Muscle layer of duodenum (tissue), 2 donors: ENCODE results near the gene PHACTR3.
A peak's percentile ranks its signal among the peaks of the same experiment; 100 is the strongest.

Source experiments
- H3K27ac ChIP-seq: one replicate; pipeline ENCODE4 v1.7.0; 2013; ENCODE audit warnings: mild to moderate bottlenecking, low read length
- H3K27me3 ChIP-seq: one replicate; pipeline ENCODE4 v1.7.0; 2013; ENCODE audit warnings: low read depth, mild to moderate bottlenecking, control low read depth, low read length
- H3K36me3 ChIP-seq, 2 donors: one replicate each; pipeline ENCODE4 v1.7.0; 2013; ENCODE audit warnings: low read length in 2 of 2, control low read depth in 1 of 2, mild to moderate bottlenecking in 1 of 2; ENCODE audit not compliant: insufficient read depth in 2 of 2, control insufficient read depth in 1 of 2
- H3K4me1 ChIP-seq, 2 donors: one replicate each; pipeline ENCODE4 v1.7.0; 2013; ENCODE audit warnings: low read length in 2 of 2, mild to moderate bottlenecking in 2 of 2, control low read depth in 1 of 2, moderate library complexity in 1 of 2; ENCODE audit not compliant: insufficient read depth in 2 of 2, control insufficient read depth in 1 of 2
- H3K4me3 ChIP-seq, 2 donors: one replicate each; pipeline ENCODE4 v1.7.0; 2013; ENCODE audit warnings: low read length in 2 of 2, low read depth in 1 of 2, mild to moderate bottlenecking in 1 of 2
- H3K9me3 ChIP-seq, 2 donors: one replicate each; pipeline ENCODE4 v1.7.0; 2013; ENCODE audit warnings: low read length in 2 of 2, control low read depth in 1 of 2, mild to moderate bottlenecking in 1 of 2; ENCODE audit not compliant: control insufficient read depth in 1 of 2
- donor health status: healthy.

The PHACTR3 gene

GRCh38 chr20:59742351-59743095, 138.2 kb downstream of the PHACTR3 start:
- Histone ChIP-seq H3K4me1 (no peaks in the 10 kb centered on the region), H3K9me3 (no peaks in the 10 kb centered on the region), H3K27ac (no peak overlapping the region), H3K36me3 (no peaks in the 10 kb centered on the region), H3K27me3 (no peaks in the 10 kb centered on the region), H3K4me3 (no peak overlapping the region)

DNA sequence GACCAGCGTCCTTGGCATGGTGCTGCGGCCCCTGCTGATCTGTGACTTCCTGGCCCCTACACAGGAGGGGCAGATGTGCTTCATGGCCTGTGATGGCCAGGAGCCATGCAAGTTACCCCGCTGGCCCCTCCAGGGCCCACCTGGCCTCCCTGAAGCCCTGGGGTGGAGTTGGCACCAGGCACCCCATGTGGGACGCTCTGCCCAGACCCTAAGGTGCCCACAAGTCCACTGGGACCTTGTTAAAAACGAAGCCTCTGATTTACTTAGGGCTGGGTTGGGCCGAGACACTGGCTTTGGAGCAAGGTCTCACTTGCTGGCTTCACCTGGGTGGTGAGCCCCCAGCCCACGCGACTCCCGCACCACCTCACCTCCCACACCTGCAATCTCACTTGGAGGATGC, 139.0 kb downstream of the PHACTR3 start:
- Histone ChIP-seq H3K36me3 (no peaks in the 10 kb centered on the region), H3K27ac (no peak overlapping the region), H3K27me3 (no peaks in the 10 kb centered on the region), H3K9me3 (no peaks in the 10 kb centered on the region), H3K4me1 (no peaks in the 10 kb centered on the region), H3K4me3 (no peak overlapping the region)

GRCh38 chr20:59743767-59744485, 139.6 kb downstream of the PHACTR3 start:
- Histone ChIP-seq H3K27me3 (no peaks in the 10 kb centered on the region), H3K27ac (no peak overlapping the region), H3K4me1 (no peaks in the 10 kb centered on the region), H3K9me3 (no peaks in the 10 kb centered on the region), H3K36me3 (no peaks in the 10 kb centered on the region), H3K4me3 (no peak overlapping the region)

DNA sequence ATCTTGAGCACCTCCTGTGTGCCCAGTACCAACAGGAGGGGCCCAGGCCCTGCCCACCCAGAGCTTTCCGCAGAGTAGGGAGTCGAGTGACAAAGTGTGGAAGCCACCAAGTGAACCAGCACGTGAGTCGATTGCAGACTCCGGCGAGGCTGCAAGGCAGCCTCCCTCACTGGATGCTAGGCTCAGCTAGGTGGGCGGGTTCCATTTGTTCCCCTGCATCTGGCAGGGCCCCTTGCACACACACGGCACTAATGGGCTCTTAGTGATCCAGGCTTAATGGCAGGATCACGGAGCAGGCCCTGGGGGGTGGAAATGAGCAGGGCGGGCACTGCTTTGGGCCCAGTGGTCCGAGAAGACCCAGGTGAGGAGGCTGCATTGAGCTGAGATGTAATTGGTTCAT, 140.4 kb downstream of the PHACTR3 start:
- H3K4me3 ChIP-seq: no peak overlapping the region
- peaks cover under 1% of the 10 kb centered on the region for H3K27me3 ChIP-seq
- no peaks in the 10 kb centered on the region for H3K4me1 ChIP-seq
- no peaks in the 10 kb centered on the region for H3K9me3 ChIP-seq
- H3K36me3 ChIP-seq: no peaks in the 10 kb centered on the region
- no peak overlapping the region for H3K27ac ChIP-seq

DNA sequence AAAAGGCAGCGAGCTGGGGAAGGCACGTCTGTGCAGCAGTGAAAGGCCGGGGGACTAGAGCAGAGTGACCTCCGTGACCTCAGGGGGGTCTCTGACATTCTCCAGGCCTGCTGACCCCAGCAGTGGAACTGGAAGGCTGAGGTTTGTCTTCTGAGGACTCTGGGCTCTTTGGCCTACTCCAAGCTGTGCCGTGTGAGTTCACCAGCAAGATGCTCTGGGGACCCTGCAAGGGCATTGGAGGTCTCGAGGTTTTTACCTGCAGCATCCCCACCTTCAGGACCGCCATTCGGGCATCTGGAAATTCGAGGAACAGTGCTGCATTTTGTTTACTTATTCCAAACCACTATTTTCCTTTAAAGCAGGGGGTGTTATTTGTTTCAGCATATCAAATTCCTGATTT, 140.9 kb downstream of the PHACTR3 start:
- Histone ChIP-seq H3K27me3 (peaks cover 4% of the 10 kb centered on the region), H3K27ac (no peak overlapping the region), H3K4me1 (no peaks in the 10 kb centered on the region), H3K36me3 (no peaks in the 10 kb centered on the region), H3K4me3 (no peak overlapping the region), H3K9me3 (no peaks in the 10 kb centered on the region)

DNA sequence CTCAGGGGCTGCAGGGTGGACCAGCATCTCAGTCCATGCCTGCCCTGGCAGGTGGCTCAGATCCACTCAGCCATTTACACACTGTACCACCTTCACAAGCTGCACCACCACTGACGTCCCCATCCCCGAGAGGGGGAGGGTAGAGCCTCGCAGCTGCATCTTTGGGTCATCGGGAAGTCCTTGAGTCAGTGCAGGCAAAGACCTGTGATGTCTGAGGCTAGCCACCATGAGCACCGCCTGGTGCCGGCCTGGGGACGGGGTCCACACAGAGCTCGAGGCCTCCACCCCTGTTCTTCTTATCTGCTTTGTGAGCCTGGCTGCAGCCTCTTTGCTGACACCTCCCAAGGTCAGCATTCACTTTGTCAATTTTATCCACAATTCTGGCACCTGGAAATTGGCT, 141.4 kb downstream of the PHACTR3 start:
- no peaks in the 10 kb centered on the region for H3K4me1 ChIP-seq
- peaks cover 6% of the 10 kb centered on the region for H3K27me3 ChIP-seq
- H3K27ac ChIP-seq: no peak overlapping the region
- H3K4me3 ChIP-seq: no peak overlapping the region
- no peaks in the 10 kb centered on the region for H3K36me3 ChIP-seq
- H3K9me3 ChIP-seq: no peaks in the 10 kb centered on the region

DNA sequence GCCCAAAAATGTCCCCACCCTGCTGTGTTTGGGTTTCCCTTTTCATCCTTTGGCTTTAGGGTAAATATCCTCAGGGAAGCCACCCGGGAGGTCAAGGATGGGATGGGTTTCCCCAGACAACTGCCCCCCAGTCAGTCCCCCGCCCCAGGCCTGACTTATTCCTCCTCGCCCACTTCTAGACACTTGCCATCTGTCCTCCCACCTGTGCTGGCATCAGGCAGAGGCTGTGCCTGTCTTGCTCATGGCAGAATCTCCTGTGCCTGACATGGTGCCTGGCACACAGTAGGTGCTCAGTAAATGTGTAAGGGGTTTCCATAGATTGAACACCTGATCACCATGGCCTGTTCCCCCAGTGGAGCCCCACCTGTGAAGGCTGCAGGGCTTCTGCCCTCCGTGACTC, 141.8 kb downstream of the PHACTR3 start:
- Histone ChIP-seq H3K36me3 (no peaks in the 10 kb centered on the region), H3K27me3 (peaks cover 10% of the 10 kb centered on the region), H3K4me3 (no peak overlapping the region), H3K9me3 (no peaks in the 10 kb centered on the region), H3K27ac (no peak overlapping the region), H3K4me1 (no peaks in the 10 kb centered on the region)

DNA sequence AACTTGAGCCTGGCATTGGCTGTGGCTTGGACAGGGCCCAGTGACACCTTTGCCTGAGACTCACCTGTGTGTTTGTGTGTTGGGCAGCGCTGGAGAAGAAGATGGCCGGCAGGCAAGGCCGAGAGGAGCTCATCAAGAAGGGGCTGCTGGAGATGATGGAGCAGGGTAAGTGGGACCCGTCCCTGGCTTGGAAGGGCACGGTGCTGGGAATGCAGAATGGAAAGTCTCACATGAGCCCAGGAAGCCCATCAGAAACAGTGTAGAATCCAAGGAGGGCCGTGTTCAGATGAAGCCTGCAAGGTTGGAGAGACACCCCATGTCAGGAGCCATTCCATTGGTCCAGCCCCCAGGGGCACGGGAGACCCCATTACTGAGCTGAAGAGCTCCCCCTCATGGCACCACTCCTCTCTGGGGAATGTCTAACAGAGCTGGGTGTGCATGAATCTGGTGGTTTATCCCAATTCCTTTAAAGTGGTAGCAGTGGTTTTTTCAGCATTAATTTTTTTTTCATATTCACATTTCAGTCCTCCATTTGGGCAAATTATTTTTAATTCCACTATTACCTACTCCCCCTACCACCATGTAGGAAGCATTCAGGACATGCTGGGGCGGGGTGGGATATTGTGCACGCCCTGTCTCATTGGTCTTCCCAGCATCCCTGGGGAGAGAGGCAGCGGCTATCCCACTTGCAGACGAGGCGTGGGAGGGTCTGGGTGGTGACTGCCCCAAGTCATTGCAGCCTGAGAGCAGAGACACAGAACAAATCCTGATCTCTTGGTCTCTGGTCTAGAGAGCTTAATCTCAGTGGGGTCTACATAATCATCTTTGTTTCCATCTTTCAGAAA, 143.6 kb downstream of the PHACTR3 start:
- Histone ChIP-seq H3K27ac (no peak overlapping the region), H3K36me3 (no peaks in the 10 kb centered on the region), H3K9me3 (no peaks in the 10 kb centered on the region), H3K27me3 (peaks cover 10% of the 10 kb centered on the region), H3K4me3 (no peak overlapping the region), H3K4me1 (peaks cover 5 to 13% of the 10 kb centered on the region in 2 donors)

DNA sequence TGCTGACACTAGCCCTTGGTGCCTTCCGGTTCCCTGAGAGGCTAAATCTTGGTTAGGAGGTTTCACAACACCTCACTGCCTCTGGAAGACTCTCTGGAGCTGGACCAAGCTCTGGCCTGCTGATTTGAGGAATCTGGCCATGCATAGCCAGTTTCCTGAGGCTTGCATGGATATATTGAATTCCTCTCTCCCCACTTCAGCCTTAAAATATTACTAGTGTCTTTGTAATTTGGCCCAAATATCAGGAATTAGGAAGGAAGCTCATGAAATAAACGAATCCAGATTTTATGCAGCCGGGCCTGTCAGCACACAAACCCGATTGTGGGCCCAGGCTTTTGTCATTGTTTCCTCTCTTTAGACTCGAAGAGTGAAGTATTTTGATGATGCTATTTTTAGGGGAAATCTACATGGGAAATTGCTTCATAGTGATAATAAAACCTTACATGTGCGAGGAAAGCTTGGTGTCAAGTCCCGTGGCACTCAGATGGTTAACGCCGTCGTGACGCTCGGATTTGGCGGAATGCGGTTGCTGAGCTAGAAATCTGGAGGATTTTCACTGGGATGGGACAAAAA, 144.4 kb downstream of the PHACTR3 start:
- peaks cover 10% of the 10 kb centered on the region for H3K27me3 ChIP-seq
- no peaks in the 10 kb centered on the region for H3K36me3 ChIP-seq
- peak overlapping the region; percentile 47 for H3K27ac ChIP-seq
- H3K4me3 ChIP-seq: no peak overlapping the region
- H3K4me1 ChIP-seq: peaks cover 6 to 16% of the 10 kb centered on the region in 2 donors
- H3K9me3 ChIP-seq: no peaks in the 10 kb centered on the region

DNA sequence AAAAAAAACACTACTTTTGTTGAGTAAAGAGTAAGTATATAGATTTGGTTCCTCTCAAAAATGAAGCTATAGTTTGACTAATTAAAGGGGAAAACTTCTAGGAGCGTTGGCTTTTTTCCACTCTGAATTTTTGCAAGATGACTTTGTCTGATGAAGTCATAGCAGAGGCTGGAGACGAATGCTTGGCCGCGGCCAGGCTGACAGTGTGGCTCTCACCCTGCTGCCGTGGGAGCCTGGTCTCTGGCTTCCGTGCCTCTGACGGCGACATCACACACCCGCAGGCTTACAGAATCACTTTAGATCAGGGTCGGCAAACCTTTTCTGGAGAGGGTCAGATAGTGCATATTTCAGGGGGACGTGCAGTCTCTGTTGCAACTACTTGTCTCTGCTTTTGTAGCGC, 145.0 kb downstream of the PHACTR3 start:
- Histone ChIP-seq H3K27me3 (peaks cover 10% of the 10 kb centered on the region), H3K4me1 (peaks cover 6 to 16% of the 10 kb centered on the region in 2 donors), H3K27ac (peak overlapping the region; percentile 47), H3K9me3 (no peaks in the 10 kb centered on the region), H3K4me3 (no peak overlapping the region), H3K36me3 (no peaks in the 10 kb centered on the region)
